ENCODE measurements around the gene ZMYM2.

ZMYM2 gene

DNA sequence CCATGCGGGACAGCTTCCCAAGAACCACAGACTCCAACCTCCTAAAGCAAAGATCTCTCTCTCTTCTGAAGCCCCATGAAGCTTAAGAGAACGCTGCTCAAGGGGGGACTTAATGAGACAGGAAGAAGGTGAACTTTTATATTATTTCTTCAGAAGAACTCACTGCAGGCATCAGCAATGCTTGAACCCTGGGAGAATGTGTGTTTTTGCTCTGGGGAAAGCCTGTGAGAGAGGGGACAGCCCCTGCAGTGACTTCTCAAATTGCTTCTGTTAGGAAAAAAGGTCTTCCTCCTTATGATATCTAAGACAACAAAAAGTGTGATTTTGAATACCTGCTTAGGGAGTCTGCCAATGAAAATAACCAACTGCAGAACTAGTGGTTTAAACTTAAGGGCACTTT is 179.3 kb downstream of the ZMYM2 start:
- DNase-seq = no peak

DNA sequence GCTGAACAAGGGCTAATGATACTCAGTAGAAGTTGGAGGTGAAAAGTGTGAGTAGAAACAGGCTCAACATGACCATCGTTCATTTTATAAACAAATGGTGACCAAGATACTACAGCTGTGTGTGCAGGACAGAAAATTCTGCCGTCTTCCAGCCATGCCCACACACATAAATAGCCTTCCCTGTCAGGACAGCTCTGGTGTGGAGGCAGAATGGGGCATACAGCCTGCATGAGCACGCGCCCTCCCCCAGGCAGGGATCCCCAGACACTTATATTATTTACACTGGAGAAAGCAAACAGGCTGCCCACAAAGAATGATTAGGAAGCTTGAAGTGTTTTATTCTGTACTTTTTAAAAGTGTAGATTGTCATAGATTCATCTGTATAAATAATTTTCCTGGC is 182.0 kb downstream of the ZMYM2 start:
- DNase-seq = no peak

Data from MV-4-11 (cell line).